HEK293 (cell line): ENCODE data around the gene ST8SIA5.

Source experiments
- MEIS1 ChIP-seq: sonication (generic); formaldehyde crosslinking; IDR thresholded peaks from 2 replicates; pipeline ENCODE4 v1.8.1; 2022; ENCODE audit warnings: missing genetic modification reagents, mild to moderate bottlenecking, borderline replicate concordance
- REPIN1 ChIP-seq: fragments of 450-650 bp; formaldehyde crosslinking; IDR thresholded peaks from 2 replicates; pipeline ENCODE4 v1.5.1; 2017; ENCODE audit warnings: missing biosample characterization, missing genetic modification characterization, low read depth
- TCF7L2 ChIP-seq: IDR thresholded peaks from 2 replicates; pipeline ENCODE4 v1.6.1; 2011; ENCODE audit warnings: low read depth, mild to moderate bottlenecking, inconsistent platforms, low read length, moderate library complexity, borderline replicate concordance
- YY1 ChIP-seq: fragments of 450-650 bp; formaldehyde crosslinking; IDR thresholded peaks from 2 replicates; pipeline ENCODE4 v1.5.1; 2018; ENCODE audit warnings: missing biosample characterization, missing genetic modification characterization
- ZNF274 ChIP-seq, 2 experiments: fragments of 200-500 bp in 1 of 2; fragments of 450-650 bp in 1 of 2; sonication (Bioruptor generic) in 1 of 2; formaldehyde crosslinking in 1 of 2; IDR thresholded peaks; 2 replicates each; pipeline versions ENCODE4 v1.5.1 to v1.6.1; 2014 to 2016; ENCODE audit warnings: borderline replicate concordance in 1 of 2, inconsistent platforms in 1 of 2, low read length in 1 of 2, missing biosample characterization in 1 of 2, missing genetic modification characterization in 1 of 2
- ZNF391 ChIP-seq: fragments of 450-650 bp; formaldehyde crosslinking; IDR thresholded peaks from 2 replicates; pipeline ENCODE4 v1.5.1; 2016; ENCODE audit warnings: low read depth, missing biosample characterization, missing genetic modification characterization, borderline replicate concordance
- ZNF394 ChIP-seq: fragments of 450-650 bp; formaldehyde crosslinking; IDR thresholded peaks from 2 replicates; pipeline ENCODE4 v1.5.1; 2016; ENCODE audit warnings: missing biosample characterization, missing genetic modification characterization, mild to moderate bottlenecking, moderate library complexity, borderline replicate concordance
- ZNF473 ChIP-seq: fragments of 450-650 bp; formaldehyde crosslinking; IDR thresholded peaks from 2 replicates; pipeline ENCODE4 v1.5.1; 2017; ENCODE audit warnings: missing biosample characterization, missing genetic modification characterization
- ZNF639 ChIP-seq: fragments of 450-650 bp; formaldehyde crosslinking; IDR thresholded peaks from 2 replicates; pipeline ENCODE4 v1.5.1; 2016; ENCODE audit warnings: missing biosample characterization, missing genetic modification characterization
- TF ChIP-seq, protein P1 (sequence below): fragments of 450-650 bp; formaldehyde crosslinking; IDR thresholded peaks from 2 replicates; pipeline ENCODE4 v1.5.1; 2016; ENCODE audit warnings: missing biosample characterization, missing genetic modification characterization
- TF ChIP-seq, protein P2 (sequence below): fragments of 450-650 bp; formaldehyde crosslinking; IDR thresholded peaks from 2 replicates; pipeline ENCODE4 v1.5.1; 2016; ENCODE audit warnings: missing biosample characterization, missing genetic modification characterization
- TF ChIP-seq, protein P3 (sequence below): fragments of 450-650 bp; formaldehyde crosslinking; IDR thresholded peaks from 2 replicates; pipeline ENCODE4 v1.5.1; 2017; ENCODE audit warnings: missing biosample characterization, missing genetic modification characterization

DNA sequence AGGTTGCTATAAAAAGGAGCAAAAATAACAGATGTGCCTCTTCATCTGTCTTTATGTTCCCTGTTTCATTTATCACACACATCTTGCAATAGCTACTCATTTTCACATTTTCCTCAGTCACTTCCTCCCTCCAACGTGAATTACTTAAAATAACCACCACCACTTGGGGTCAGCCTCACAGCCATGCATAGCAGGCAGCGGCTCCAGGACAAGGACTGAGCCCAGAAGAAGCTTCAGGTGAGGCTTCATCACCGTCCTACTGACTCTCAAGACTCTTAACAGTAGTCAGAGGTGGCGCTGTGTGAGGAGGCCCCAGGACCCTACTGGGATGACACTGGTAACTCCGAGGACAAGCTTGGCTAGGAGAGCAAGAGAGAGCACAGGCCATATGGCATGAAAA, 15.5 kb upstream of the ST8SIA5 start:
- TF ChIP-seq, protein P1, sequence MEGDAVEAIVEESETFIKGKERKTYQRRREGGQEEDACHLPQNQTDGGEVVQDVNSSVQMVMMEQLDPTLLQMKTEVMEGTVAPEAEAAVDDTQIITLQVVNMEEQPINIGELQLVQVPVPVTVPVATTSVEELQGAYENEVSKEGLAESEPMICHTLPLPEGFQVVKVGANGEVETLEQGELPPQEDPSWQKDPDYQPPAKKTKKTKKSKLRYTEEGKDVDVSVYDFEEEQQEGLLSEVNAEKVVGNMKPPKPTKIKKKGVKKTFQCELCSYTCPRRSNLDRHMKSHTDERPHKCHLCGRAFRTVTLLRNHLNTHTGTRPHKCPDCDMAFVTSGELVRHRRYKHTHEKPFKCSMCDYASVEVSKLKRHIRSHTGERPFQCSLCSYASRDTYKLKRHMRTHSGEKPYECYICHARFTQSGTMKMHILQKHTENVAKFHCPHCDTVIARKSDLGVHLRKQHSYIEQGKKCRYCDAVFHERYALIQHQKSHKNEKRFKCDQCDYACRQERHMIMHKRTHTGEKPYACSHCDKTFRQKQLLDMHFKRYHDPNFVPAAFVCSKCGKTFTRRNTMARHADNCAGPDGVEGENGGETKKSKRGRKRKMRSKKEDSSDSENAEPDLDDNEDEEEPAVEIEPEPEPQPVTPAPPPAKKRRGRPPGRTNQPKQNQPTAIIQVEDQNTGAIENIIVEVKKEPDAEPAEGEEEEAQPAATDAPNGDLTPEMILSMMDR (tag by site-specific recombination), result no peak
- TF ChIP-seq, protein P2, sequence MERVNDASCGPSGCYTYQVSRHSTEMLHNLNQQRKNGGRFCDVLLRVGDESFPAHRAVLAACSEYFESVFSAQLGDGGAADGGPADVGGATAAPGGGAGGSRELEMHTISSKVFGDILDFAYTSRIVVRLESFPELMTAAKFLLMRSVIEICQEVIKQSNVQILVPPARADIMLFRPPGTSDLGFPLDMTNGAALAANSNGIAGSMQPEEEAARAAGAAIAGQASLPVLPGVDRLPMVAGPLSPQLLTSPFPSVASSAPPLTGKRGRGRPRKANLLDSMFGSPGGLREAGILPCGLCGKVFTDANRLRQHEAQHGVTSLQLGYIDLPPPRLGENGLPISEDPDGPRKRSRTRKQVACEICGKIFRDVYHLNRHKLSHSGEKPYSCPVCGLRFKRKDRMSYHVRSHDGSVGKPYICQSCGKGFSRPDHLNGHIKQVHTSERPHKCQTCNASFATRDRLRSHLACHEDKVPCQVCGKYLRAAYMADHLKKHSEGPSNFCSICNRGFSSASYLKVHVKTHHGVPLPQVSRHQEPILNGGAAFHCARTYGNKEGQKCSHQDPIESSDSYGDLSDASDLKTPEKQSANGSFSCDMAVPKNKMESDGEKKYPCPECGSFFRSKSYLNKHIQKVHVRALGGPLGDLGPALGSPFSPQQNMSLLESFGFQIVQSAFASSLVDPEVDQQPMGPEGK (tag by site-specific recombination), result no peak
- TF ChIP-seq ZNF473 (tag by site-specific recombination) (no peak), MEIS1 (CRISPR knock-in tag) (no peak), ZNF394 (tag by site-specific recombination) (no peak), YY1 (no peak), ZNF274 (IDR thresholded peaks at IDR 0.05; ENCODE audit: low read length) (no peak), ZNF274 (tag by site-specific recombination; IDR thresholded peaks at IDR 0.05; ENCODE audit: borderline replicate concordance) (no peak), ZNF639 (tag by site-specific recombination) (no peak), TCF7L2 (no peak), REPIN1 (no peak), ZNF391 (tag by site-specific recombination) (no peak)
- TF ChIP-seq, protein P3, sequence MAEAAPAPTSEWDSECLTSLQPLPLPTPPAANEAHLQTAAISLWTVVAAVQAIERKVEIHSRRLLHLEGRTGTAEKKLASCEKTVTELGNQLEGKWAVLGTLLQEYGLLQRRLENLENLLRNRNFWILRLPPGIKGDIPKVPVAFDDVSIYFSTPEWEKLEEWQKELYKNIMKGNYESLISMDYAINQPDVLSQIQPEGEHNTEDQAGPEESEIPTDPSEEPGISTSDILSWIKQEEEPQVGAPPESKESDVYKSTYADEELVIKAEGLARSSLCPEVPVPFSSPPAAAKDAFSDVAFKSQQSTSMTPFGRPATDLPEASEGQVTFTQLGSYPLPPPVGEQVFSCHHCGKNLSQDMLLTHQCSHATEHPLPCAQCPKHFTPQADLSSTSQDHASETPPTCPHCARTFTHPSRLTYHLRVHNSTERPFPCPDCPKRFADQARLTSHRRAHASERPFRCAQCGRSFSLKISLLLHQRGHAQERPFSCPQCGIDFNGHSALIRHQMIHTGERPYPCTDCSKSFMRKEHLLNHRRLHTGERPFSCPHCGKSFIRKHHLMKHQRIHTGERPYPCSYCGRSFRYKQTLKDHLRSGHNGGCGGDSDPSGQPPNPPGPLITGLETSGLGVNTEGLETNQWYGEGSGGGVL (tag by site-specific recombination), result no peak
